Measurements from ENCODE around the gene CNTD1. TPM values are rescaled to one million over a fixed set of nuclear protein-coding genes. Genes with fewer than 3 reads are reported as not detected.
A peak's percentile ranks its signal among the peaks of the same experiment; 100 is the strongest.
"Not testable (repeated sequence)": the region's sequence is repeated elsewhere in the genome, so short reads cannot be mapped to it uniquely, and the experiment has no call there.

CNTD1 gene
- total RNA-seq, 4 donors from 2014 or later, result 0.20 to 0.93 (median 0.78) TPM; not detected in 1

GRCh38 chr17:42853597-42853967 lies 54.9 kb downstream of the CNTD1 start:
- peak overlapping the region; percentile 83 to 93 (median 88) for H3K27ac ChIP-seq
- H3K4me3 ChIP-seq, result peak overlapping the region; percentile 43 to 61
- H3K9me3 ChIP-seq, result no peaks in the 10 kb centered on the region
- peaks cover 0 to 78% (median 22%) of the 10 kb centered on the region in 3 donors for H3K4me1 ChIP-seq
- WGBS, 2 donors (ENCODE audit: low coverage in 1 of 2), result 27 to 40% methylated on average over 5 of the region's 5 CpGs
- no peaks in the 10 kb centered on the region for H3K27me3 ChIP-seq
- no peak for TF ChIP-seq CTCF (IDR thresholded peaks at IDR 0.05)
- TF ChIP-seq POLR2A (IDR thresholded peaks at IDR 0.05), result no peak
- TF ChIP-seq POLR2AphosphoS5 (IDR thresholded peaks at IDR 0.05), result no peak
- TF ChIP-seq EP300 (IDR thresholded peaks at IDR 0.05), result no peak
- ATAC-seq, result no peak
- H3K36me3 ChIP-seq, result peaks cover 0 to 18% of the 10 kb centered on the region in 2 donors

GRCh38 chr17:42853968-42854790 lies 55.5 kb downstream of the CNTD1 start:
- whole genome bisulfite sequencing, 2 donors (ENCODE audit: low coverage in 1 of 2), result 50 to 56% methylated on average over 2 to 5 of the region's 15 CpGs
- H3K4me1 ChIP-seq, result peaks cover 0 to 73% (median 22%) of the 10 kb centered on the region in 3 donors
- H3K27me3 ChIP-seq, result no peaks in the 10 kb centered on the region
- TF ChIP-seq EP300 (IDR thresholded peaks at IDR 0.05) (no peak), POLR2A (IDR thresholded peaks at IDR 0.05) (no peak), POLR2AphosphoS5 (IDR thresholded peaks at IDR 0.05) (no peak), CTCF (IDR thresholded peaks at IDR 0.05) (no peak)
- ATAC-seq, result no peak
- H3K4me3 ChIP-seq, result peak overlapping the region; percentile 43 to 61
- H3K9me3 ChIP-seq, result no peaks in the 10 kb centered on the region
- H3K36me3 ChIP-seq, result peaks cover 0 to 18% of the 10 kb centered on the region in 2 donors
- peak overlapping the region; percentile 83 to 93 (median 88) for H3K27ac ChIP-seq

- WGBS, 2 donors (ENCODE audit: low coverage in 1 of 2), result 36% methylated on average over 7 of the region's 8 CpGs; no CpG with 5 or more reads in 1 of the 2 donors
- Histone ChIP-seq H3K4me3 (peak overlapping the region in 1 of 2 donors; percentile 61), H3K9me3 (no peaks in the 10 kb centered on the region), H3K36me3 (peaks cover 0 to 18% of the 10 kb centered on the region in 2 donors), H3K27ac (peak overlapping the region in 3 of 4 donors; percentile 76 to 85 (median 83)), H3K4me1 (peaks cover 0 to 64% (median 18%) of the 10 kb centered on the region in 3 donors), H3K27me3 (no peaks in the 10 kb centered on the region)
- no peak for TF ChIP-seq POLR2A (IDR thresholded peaks at IDR 0.05)
- no peak for TF ChIP-seq CTCF (IDR thresholded peaks at IDR 0.05)
- TF ChIP-seq EP300 (IDR thresholded peaks at IDR 0.05), result no peak
- TF ChIP-seq POLR2AphosphoS5 (IDR thresholded peaks at IDR 0.05), result no peak
- no peak for ATAC-seq
These were observed 56.5 kb downstream of the CNTD1 start for GRCh38 chr17:42855048-42855596.

GRCh38 chr17:42856093-42856492 lies 57.4 kb downstream of the CNTD1 start:
- ATAC-seq, H3K9me3 ChIP-seq, H3K27me3 ChIP-seq: not testable (repeated sequence)
- H3K4me3 ChIP-seq, result peak overlapping the region in 1 of 2 donors; percentile 61
- H3K4me1 ChIP-seq, result peaks cover 0 to 55% (median 14%) of the 10 kb centered on the region in 3 donors
- H3K27ac ChIP-seq, result peak overlapping the region in 3 of 4 donors; percentile 76 to 85 (median 83)
- 53% methylated on average over 2 of the region's 8 CpGs; no CpG with 5 or more reads in 1 of the 2 donors for WGBS, 2 donors (ENCODE audit: low coverage in 1 of 2)
- peaks cover 0 to 18% of the 10 kb centered on the region in 2 donors for H3K36me3 ChIP-seq

GRCh38 chr17:42856516-42856915 lies 57.9 kb downstream of the CNTD1 start:
- not testable (repeated sequence) for ATAC-seq, H3K27me3 ChIP-seq, H3K4me3 ChIP-seq, H3K9me3 ChIP-seq
- Histone ChIP-seq H3K36me3 (peaks cover 0 to 18% of the 10 kb centered on the region in 2 donors), H3K27ac (peak overlapping the region; percentile 30 to 85 (median 80)), H3K4me1 (peaks cover 0 to 55% (median 14%) of the 10 kb centered on the region in 3 donors)
- 38% methylated on average over 1 of the region's 8 CpGs; no CpG with 5 or more reads in 1 of the 2 donors for WGBS, 2 donors (ENCODE audit: low coverage in 1 of 2)
